ENCODE results near the gene GEMIN2. TPM values are rescaled to one million over a fixed set of nuclear protein-coding genes. Genes with fewer than 3 reads are reported as not detected.

Gene GEMIN2
- total RNA-seq, 1 experiment from 2014 or later = 31.4 TPM

GRCh38 chr14:39154594-39155189, 40.6 kb downstream of the GEMIN2 start:
- Mint-ChIP-seq H3K36me3 (ENCODE audit: insufficient read depth, unreplicated experiment) (peaks cover 30% of the 10 kb centered on the region), H3K9me3 (ENCODE audit: unreplicated experiment) (no peaks in the 10 kb centered on the region), H3K27ac (ENCODE audit: unreplicated experiment) (no peak overlapping the region), H3K4me1 (ENCODE audit: low read depth, unreplicated experiment) (no peaks in the 10 kb centered on the region), H3K4me3 (ENCODE audit: unreplicated experiment) (no peak overlapping the region), H3K27me3 (ENCODE audit: insufficient read depth, unreplicated experiment) (no peaks in the 10 kb centered on the region)
- TF ChIP-seq CTCF (IDR thresholded peaks at IDR 0.05; ENCODE audit: insufficient read depth in 1 of 2, low read depth in 1 of 2, low read length in 1 of 2, severe bottlenecking in 1 of 2, unreplicated experiment in 1 of 2) = no peak
- POLR2A ChIA-PET = no interaction called here
- Histone ChIP-seq H3K4me1 (no peaks in the 10 kb centered on the region), H3K9me3 (no peaks in the 10 kb centered on the region), H3K27me3 (replicated peaks; ENCODE audit: control insufficient read depth, insufficient read depth, low read length) (no peaks in the 10 kb centered on the region), H3K4me3 (ENCODE audit: low read depth, low read length) (no peak overlapping the region), H3K36me3 (ENCODE audit: control insufficient read depth, insufficient read depth, low read length) (no peaks in the 10 kb centered on the region)
- CTCF ChIA-PET = no interaction called here
- intact Hi-C loops (cut with micrococcal nuclease; ENCODE audit: unreplicated experiment) = no loop called here
- no TSS peak for BruUV-seq (replicated peaks)
- no peak for DNase-seq

- Histone ChIP-seq H3K4me1 (no peaks in the 10 kb centered on the region), H3K36me3 (ENCODE audit: control insufficient read depth, insufficient read depth, low read length) (0 out of 2 replicates have a peak, but pooled peaks cover 1% of the 10 kb centered on the region), H3K27me3 (replicated peaks; ENCODE audit: control insufficient read depth, insufficient read depth, low read length) (no peaks in the 10 kb centered on the region), H3K9me3 (no peaks in the 10 kb centered on the region), H3K4me3 (ENCODE audit: low read depth, low read length) (no peak overlapping the region)
- TF ChIP-seq CTCF (IDR thresholded peaks at IDR 0.05; ENCODE audit: insufficient read depth in 1 of 2, low read depth in 1 of 2, low read length in 1 of 2, severe bottlenecking in 1 of 2, unreplicated experiment in 1 of 2) = no peak
- no peak overlapping the region for H3K4me3 Mint-ChIP-seq (ENCODE audit: unreplicated experiment)
- H3K9me3 Mint-ChIP-seq (ENCODE audit: unreplicated experiment) = no peaks in the 10 kb centered on the region
- DNase-seq = no peak
- no peak overlapping the region for H3K27ac Mint-ChIP-seq (ENCODE audit: unreplicated experiment)
- CTCF ChIA-PET = no interaction called here
- intact Hi-C loops (cut with micrococcal nuclease; ENCODE audit: unreplicated experiment) = no loop called here
- POLR2A ChIA-PET = no interaction called here
- H3K27me3 Mint-ChIP-seq (ENCODE audit: insufficient read depth, unreplicated experiment) = no peaks in the 10 kb centered on the region
- H3K4me1 Mint-ChIP-seq (ENCODE audit: low read depth, unreplicated experiment) = no peaks in the 10 kb centered on the region
- no TSS peak for BruUV-seq (replicated peaks)
- H3K36me3 Mint-ChIP-seq (ENCODE audit: insufficient read depth, unreplicated experiment) = peaks cover 22% of the 10 kb centered on the region
These were observed 43.4 kb downstream of the GEMIN2 start for GRCh38 chr14:39157491-39157890.

- Histone ChIP-seq H3K36me3 (ENCODE audit: control insufficient read depth, insufficient read depth, low read length) (0 out of 2 replicates have a peak, but pooled peaks cover 1% of the 10 kb centered on the region), H3K27me3 (replicated peaks; ENCODE audit: control insufficient read depth, insufficient read depth, low read length) (no peaks in the 10 kb centered on the region), H3K9me3 (no peaks in the 10 kb centered on the region), H3K4me1 (no peaks in the 10 kb centered on the region), H3K4me3 (ENCODE audit: low read depth, low read length) (no peak overlapping the region)
- H3K27ac Mint-ChIP-seq (ENCODE audit: unreplicated experiment) = no peak overlapping the region
- H3K36me3 Mint-ChIP-seq (ENCODE audit: insufficient read depth, unreplicated experiment) = peaks cover 18% of the 10 kb centered on the region
- H3K4me1 Mint-ChIP-seq (ENCODE audit: low read depth, unreplicated experiment) = no peaks in the 10 kb centered on the region
- no peaks in the 10 kb centered on the region for H3K9me3 Mint-ChIP-seq (ENCODE audit: unreplicated experiment)
- DNase-seq = no peak
- ChIA-PET CTCF (no interaction called here), POLR2A (interaction anchor here (1.0 kb wide), 1 partner anchor 12 kb away, joined by 4 read pairs; the partner anchor contains the start of gene TRAPPC6B)
- no TSS peak for BruUV-seq (replicated peaks)
- no peak overlapping the region for H3K4me3 Mint-ChIP-seq (ENCODE audit: unreplicated experiment)
- no peak for TF ChIP-seq CTCF (IDR thresholded peaks at IDR 0.05; ENCODE audit: insufficient read depth in 1 of 2, low read depth in 1 of 2, low read length in 1 of 2, severe bottlenecking in 1 of 2, unreplicated experiment in 1 of 2)
- H3K27me3 Mint-ChIP-seq (ENCODE audit: insufficient read depth, unreplicated experiment) = no peaks in the 10 kb centered on the region
- intact Hi-C loops (cut with micrococcal nuclease; ENCODE audit: unreplicated experiment) = no loop called here
These were observed 44.2 kb downstream of the GEMIN2 start for GRCh38 chr14:39158222-39158858.

All from Caco-2 (cell line).